Measurements from ENCODE around the gene TERF2IP. TPM values are rescaled to one million over a fixed set of nuclear protein-coding genes. Genes with fewer than 3 reads are reported as not detected.

Gene TERF2IP
- total RNA-seq, 3 donors from 2014 or later (not counting 1 experiment from before 2014, with no cell fraction given), result 104 to 125 (median 116) TPM

GRCh38 chr16:75697571-75697970 is 50.0 kb downstream of the TERF2IP start:
- intact Hi-C loops (cut with micrococcal nuclease), result no loop called here
- H3K27me3 ChIP-seq (ENCODE audit: control insufficient read depth, insufficient read depth, low read length), result no peaks in the 10 kb centered on the region
- WGBS (ENCODE audit: insufficient coverage), result 91% methylated on average over 4 of the region's 5 CpGs

GRCh38 chr16:75701361-75701760 is 53.8 kb downstream of the TERF2IP start, which contains the start of gene DUXB:
Gene DUXB (minus strand): TSS chr16:75701461. CDS start chr16:75701418, 43 bp downstream.
- no peaks in the 10 kb centered on the region for H3K4me1 Mint-ChIP-seq
- H3K9me3 Mint-ChIP-seq, result no peaks in the 10 kb centered on the region
- H3K27ac ChIP-seq (ENCODE audit: low read length), result no peak within 1 kb of the TSS

More at GRCh38 chr16:75697571-75697970, 50.0 kb downstream of the TERF2IP start:
- Histone ChIP-seq H3K9me3 (ENCODE audit: control insufficient read depth, insufficient read depth, low read length) (no peaks in the 10 kb centered on the region), H3K36me3 (ENCODE audit: control insufficient read depth, insufficient read depth, low read length) (no peaks in the 10 kb centered on the region), H3K4me3 (ENCODE audit: low read length) (no peak overlapping the region), H3K27ac (ENCODE audit: low read length) (no peak overlapping the region), H3K4me1 (ENCODE audit: control insufficient read depth, insufficient read depth, low read length) (no peaks in the 10 kb centered on the region)
- H3K9me3 Mint-ChIP-seq, result no peaks in the 10 kb centered on the region
- no peak overlapping the region for H3K27ac Mint-ChIP-seq
- ATAC-seq (no peak), DNase-seq (no peak)
- H3K36me3 Mint-ChIP-seq, result no peaks in the 10 kb centered on the region
- no peak overlapping the region for H3K4me3 Mint-ChIP-seq
- no peaks in the 10 kb centered on the region for H3K4me1 Mint-ChIP-seq
- H3K27me3 Mint-ChIP-seq (ENCODE audit: low read depth in 2 of 2), result no peaks in the 10 kb centered on the region
- TF ChIP-seq, protein P1, sequence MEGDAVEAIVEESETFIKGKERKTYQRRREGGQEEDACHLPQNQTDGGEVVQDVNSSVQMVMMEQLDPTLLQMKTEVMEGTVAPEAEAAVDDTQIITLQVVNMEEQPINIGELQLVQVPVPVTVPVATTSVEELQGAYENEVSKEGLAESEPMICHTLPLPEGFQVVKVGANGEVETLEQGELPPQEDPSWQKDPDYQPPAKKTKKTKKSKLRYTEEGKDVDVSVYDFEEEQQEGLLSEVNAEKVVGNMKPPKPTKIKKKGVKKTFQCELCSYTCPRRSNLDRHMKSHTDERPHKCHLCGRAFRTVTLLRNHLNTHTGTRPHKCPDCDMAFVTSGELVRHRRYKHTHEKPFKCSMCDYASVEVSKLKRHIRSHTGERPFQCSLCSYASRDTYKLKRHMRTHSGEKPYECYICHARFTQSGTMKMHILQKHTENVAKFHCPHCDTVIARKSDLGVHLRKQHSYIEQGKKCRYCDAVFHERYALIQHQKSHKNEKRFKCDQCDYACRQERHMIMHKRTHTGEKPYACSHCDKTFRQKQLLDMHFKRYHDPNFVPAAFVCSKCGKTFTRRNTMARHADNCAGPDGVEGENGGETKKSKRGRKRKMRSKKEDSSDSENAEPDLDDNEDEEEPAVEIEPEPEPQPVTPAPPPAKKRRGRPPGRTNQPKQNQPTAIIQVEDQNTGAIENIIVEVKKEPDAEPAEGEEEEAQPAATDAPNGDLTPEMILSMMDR (IDR thresholded peaks at IDR 0.05), result no peak

GRCh38 chr16:75702242-75702641 is 54.7 kb downstream of the TERF2IP start:
- Histone ChIP-seq H3K27me3 (ENCODE audit: control insufficient read depth, insufficient read depth, low read length) (no peaks in the 10 kb centered on the region), H3K4me3 (ENCODE audit: low read length) (no peak overlapping the region), H3K36me3 (ENCODE audit: control insufficient read depth, insufficient read depth, low read length) (no peaks in the 10 kb centered on the region), H3K9me3 (ENCODE audit: control insufficient read depth, insufficient read depth, low read length) (no peaks in the 10 kb centered on the region), H3K4me1 (ENCODE audit: control insufficient read depth, insufficient read depth, low read length) (no peaks in the 10 kb centered on the region), H3K27ac (ENCODE audit: low read length) (no peak overlapping the region)
- H3K4me3 Mint-ChIP-seq, result no peak overlapping the region
- intact Hi-C loops (cut with micrococcal nuclease), result no loop called here
- H3K27me3 Mint-ChIP-seq (ENCODE audit: low read depth in 2 of 2), result no peaks in the 10 kb centered on the region
- no peaks in the 10 kb centered on the region for H3K9me3 Mint-ChIP-seq
- 75% methylated on average over 2 of the region's 2 CpGs for WGBS (ENCODE audit: insufficient coverage)
- no peak for DNase-seq
- no peaks in the 10 kb centered on the region for H3K4me1 Mint-ChIP-seq
- no peak overlapping the region for H3K27ac Mint-ChIP-seq
- TF ChIP-seq, protein P1 (IDR thresholded peaks at IDR 0.05), result no peak
- H3K36me3 Mint-ChIP-seq, result no peaks in the 10 kb centered on the region
- ATAC-seq, result no peak

More at GRCh38 chr16:75701361-75701760, 53.8 kb downstream of the TERF2IP start, which contains the start of gene DUXB:
- no peaks in the 10 kb centered on the region for H3K4me1 ChIP-seq (ENCODE audit: control insufficient read depth, insufficient read depth, low read length)
- H3K36me3 Mint-ChIP-seq, result no peaks in the 10 kb centered on the region
- no peak within 1 kb of the TSS for H3K4me3 Mint-ChIP-seq
- TF ChIP-seq, protein P1 (IDR thresholded peaks at IDR 0.05), result no peak
- H3K27ac Mint-ChIP-seq, result no peak within 1 kb of the TSS
- H3K4me3 ChIP-seq (ENCODE audit: low read length), result no peak within 1 kb of the TSS
- H3K27me3 ChIP-seq (ENCODE audit: control insufficient read depth, insufficient read depth, low read length), result no peaks in the 10 kb centered on the region
- DNase-seq (no peak), ATAC-seq (no peak)
- no peaks in the 10 kb centered on the region for H3K36me3 ChIP-seq (ENCODE audit: control insufficient read depth, insufficient read depth, low read length)
- no peaks in the 10 kb centered on the region for H3K27me3 Mint-ChIP-seq (ENCODE audit: low read depth in 2 of 2)
- WGBS (ENCODE audit: insufficient coverage), result 91% methylated on average over 3 of the region's 5 CpGs
- intact Hi-C loops (cut with micrococcal nuclease), result no loop called here
- no peaks in the 10 kb centered on the region for H3K9me3 ChIP-seq (ENCODE audit: control insufficient read depth, insufficient read depth, low read length)

DNA sequence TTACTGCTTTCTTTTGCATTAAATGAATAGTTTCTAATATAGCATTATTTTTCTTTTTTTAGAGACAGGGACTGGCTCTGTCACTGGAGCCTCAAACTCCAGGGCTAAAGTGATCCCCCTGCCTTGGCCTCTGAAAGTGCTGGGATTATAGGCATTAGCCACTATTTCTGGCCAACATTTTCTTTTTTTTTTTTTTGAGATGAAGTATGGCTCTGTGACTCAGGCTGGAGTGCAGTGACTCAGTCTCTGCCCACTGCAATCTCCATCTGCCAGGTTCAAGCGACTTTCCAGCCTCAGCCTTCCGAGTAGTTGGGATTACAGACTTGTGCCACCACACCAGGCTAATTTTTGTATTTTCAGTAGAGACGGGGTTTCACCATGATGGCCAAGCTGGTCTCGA is 55.7 kb downstream of the TERF2IP start:
- Mint-ChIP-seq H3K36me3 (no peaks in the 10 kb centered on the region), H3K4me1 (no peaks in the 10 kb centered on the region)
- no peaks in the 10 kb centered on the region for H3K4me1 ChIP-seq (ENCODE audit: control insufficient read depth, insufficient read depth, low read length)

More for the DNA sequence above, 55.7 kb downstream of the TERF2IP start:
- no peak overlapping the region for H3K27ac ChIP-seq (ENCODE audit: low read length)
- intact Hi-C loops (cut with micrococcal nuclease), result no loop called here
- H3K27me3 Mint-ChIP-seq (ENCODE audit: low read depth in 2 of 2), result no peaks in the 10 kb centered on the region
- ATAC-seq, result no peak
- TF ChIP-seq, protein P1 (IDR thresholded peaks at IDR 0.05), result no peak
- H3K27me3 ChIP-seq (ENCODE audit: control insufficient read depth, insufficient read depth, low read length), result no peaks in the 10 kb centered on the region
- H3K27ac Mint-ChIP-seq, result no peak overlapping the region
- WGBS (ENCODE audit: insufficient coverage), result 94% methylated on average over 4 of the region's 4 CpGs
- no peaks in the 10 kb centered on the region for H3K36me3 ChIP-seq (ENCODE audit: control insufficient read depth, insufficient read depth, low read length)
- no peak overlapping the region for H3K4me3 ChIP-seq (ENCODE audit: low read length)
- no peak overlapping the region for H3K4me3 Mint-ChIP-seq
- H3K9me3 Mint-ChIP-seq, result no peaks in the 10 kb centered on the region
- no peak for DNase-seq
- H3K9me3 ChIP-seq (ENCODE audit: control insufficient read depth, insufficient read depth, low read length), result no peaks in the 10 kb centered on the region
